GM19395 (cell line): Measurements from ENCODE around the gene PCSK5.

ENCODE experiments used
- ATAC-seq: cut with Tn5 transposase; IDR thresholded peaks from one replicate; pipeline ENCODE4 v1.9.1; 2021; ENCODE audit warnings: mild to moderate bottlenecking, moderate library complexity; ENCODE audit not compliant: unreplicated experiment

Gene PCSK5

DNA sequence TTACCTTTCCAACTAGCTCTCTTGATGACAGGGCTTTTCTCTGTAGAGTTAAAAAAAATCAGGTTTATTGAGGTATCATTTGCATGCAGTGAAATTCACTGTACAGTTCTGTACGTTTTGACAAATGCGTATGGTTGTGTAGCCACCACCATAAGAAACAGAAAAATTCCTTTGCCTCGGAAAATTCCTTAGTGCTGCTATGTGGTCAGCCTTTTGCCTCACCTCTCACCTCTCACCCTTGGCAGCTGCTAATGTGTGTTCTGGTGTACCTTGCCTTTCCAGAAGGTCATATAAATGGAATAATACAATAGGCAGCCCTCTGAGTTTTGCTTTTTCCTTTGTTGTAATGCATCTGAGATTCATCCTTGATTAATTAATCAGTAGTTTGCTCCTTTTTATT, 28.4 kb downstream of the PCSK5 start:
- no peak for ATAC-seq

DNA sequence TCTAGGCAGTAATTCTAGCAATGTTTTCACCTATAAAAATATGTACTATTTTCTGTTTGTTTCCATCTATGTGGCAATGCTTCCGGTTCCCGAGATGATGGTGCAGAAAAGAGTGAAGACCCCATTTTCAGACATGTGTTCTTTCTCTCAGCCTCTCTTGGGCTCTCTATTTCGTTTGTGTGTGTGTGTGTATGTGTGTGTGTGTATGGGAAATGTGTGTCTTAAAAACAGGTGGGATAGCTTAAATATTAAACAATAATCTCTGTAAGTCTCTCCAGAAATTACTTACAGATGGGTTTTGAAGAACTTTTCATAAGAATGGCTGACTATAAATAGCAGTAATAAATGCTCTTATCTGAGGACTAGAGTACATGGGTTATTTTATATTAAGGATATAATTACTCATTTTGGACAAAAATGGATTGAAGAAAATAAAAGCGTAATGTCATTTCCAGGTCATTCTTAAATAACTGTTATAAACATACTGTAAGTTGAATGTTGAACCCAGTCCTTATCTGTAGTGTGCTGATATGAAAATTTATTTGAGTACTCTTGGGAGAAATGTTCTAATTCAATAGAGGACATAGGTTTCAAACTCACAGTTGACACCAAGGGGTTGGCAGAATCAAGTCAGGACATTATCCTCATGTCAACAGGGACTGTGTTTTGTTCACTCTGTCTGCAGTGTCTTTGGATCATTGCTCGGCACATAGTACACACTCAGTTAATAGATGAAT, 31.1 kb downstream of the PCSK5 start:
- ATAC-seq: no peak

DNA sequence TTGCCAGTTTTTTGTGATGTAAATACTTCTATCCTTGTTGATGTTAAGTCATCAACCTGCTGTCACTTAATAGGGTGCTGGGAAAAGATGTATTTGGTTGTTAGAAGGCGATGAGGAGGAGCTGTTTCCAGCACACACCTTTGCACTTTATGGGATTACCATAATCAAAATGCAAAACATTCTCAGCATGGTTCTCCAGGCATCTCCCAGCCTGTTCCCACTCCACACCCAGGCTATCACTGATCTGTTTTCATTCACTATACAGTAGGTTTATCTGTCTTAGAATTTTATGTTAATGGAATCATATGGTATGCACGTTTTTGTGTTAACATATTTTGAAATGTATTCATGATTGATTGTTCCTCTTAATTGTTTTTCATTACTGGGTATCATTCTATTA, 35.9 kb downstream of the PCSK5 start:
- no peak for ATAC-seq

DNA sequence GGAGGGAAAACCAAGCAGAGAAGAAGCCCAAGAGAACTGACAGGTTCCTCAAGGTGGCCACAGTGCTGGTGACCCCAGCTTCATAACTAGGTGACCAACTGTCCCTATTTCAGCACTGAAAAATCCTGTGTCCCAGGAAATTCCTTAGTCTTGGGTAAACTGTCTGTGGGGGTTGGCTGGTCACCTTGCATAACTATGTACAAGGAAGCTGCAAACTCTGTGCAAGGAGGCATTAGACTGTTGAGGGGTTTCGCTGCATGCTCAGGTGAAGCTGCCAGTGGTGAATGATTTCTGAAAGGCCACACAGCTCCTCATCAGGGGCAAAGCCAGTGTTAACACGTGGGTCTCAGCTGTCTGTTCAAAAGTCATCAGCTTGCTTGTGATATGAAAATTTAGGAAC, 36.9 kb downstream of the PCSK5 start:
- no peak for ATAC-seq

DNA sequence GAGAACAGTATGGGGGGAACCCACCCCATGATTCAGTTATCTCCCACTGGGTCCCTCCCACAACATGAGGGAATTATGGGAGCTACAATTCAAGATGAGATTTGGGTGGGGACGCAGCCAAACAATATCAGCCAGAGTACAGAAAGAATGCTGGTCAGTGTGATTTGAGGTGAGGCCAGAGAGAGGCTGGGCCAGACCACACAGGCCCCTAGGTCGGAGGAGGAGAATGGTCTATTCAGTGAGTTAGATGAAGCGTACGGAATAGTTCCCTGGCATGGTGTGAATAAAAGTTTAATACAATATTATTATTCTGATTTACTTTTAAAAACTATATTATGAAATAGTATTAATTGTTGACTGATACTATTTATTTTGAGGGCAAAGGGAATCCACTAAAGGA, 39.7 kb downstream of the PCSK5 start:
- ATAC-seq: no peak

DNA sequence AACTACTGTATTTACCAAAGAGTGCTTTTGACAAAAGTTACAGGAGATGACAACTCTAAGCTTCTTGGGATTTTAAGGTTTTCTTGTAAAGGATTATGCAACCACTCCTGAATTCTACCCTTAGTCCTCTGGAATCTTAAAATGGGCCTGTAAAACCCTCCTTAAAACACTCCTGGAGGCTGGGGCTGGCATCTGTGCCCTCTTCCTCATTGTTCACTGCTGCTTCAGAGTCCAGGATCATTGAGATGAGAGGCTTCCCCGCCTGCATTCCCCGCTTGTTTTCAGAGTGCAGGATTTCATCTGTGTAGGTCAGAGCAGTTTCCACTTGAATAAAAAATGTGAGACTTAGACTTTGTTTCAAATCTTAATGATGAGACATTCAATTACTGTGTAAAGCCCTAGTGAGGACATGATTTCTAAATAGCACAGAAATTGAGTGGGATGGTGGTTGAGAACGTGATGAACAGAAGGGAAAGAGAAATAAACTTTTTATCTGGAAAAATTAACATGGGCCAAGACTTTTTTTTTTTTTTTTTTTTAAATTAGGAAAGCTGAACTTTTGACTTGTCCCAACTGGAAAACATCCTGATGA, 40.4 kb downstream of the PCSK5 start:
- no peak for ATAC-seq

DNA sequence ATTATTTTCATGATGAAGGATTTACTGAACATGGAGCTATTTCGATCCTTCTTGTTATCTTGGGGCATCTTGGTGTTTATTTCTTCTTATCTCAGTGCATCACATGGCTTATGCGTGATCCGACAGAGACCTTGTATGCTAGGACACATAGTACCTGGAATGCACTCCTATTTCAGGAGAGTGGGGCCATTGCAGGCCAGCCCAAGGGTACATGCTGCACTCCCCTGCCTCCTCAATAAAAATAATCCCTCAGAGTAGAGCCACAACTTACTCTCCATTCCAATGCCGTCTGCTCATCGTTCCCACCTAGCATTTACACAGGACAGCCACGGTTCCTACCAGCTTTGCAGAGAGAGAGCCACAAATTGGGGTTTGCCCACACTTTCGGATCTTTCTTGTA, 43.5 kb downstream of the PCSK5 start:
- ATAC-seq: no peak

DNA sequence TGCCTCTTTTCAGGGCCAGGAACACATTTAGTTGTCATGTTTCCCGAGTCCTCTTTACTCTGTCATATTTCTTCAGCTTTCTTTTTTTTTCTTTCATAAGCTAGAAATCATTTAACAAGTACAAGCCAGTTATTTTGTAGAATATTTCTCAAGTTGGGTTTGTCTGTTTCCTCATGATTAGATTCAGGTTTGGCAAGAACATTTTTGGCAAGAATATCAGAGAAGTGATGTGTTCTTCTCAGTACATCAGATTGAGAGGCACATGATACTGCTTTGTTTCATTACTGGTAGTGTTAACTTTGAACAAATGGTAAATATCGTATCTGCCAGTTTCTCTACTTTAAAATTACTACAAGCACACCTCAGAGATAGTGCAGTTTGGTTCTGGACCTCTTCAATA, 45.1 kb downstream of the PCSK5 start:
- no peak for ATAC-seq

DNA sequence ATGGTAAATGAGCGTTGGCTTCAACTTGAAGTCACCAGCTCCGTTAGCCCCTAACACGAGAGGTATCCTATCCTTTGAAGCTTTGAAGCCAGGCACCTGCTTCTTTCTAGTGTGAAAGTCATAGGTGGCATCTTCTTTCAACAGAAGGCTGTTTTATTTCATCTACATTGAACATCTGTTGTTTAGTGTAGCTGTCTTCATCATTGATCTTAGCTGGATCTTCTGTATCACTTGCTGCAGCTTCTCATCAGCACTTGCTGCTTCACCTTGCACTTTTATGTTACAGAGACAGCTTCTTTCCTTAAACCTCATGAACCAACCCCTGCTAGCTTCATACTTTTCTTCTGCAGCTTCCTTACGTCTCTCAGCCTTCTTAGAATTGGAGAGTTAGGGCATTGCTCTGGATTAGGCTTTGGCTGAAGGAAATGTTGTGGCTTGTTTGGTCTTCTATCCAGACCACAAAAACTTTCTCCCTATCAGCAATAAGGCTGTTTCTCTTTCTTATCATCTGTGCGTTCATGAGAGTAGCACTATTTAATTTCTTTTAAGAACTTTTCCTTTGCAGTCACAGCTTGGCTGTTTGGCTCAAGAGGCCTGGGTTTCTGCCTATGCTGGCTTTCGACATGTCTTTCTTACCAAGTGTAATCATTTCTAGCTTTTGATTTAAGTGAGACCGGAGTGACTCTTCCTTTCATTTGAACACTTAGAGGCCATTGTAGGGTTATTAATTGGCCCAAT, 47.2 kb downstream of the PCSK5 start:
- ATAC-seq: no peak

DNA sequence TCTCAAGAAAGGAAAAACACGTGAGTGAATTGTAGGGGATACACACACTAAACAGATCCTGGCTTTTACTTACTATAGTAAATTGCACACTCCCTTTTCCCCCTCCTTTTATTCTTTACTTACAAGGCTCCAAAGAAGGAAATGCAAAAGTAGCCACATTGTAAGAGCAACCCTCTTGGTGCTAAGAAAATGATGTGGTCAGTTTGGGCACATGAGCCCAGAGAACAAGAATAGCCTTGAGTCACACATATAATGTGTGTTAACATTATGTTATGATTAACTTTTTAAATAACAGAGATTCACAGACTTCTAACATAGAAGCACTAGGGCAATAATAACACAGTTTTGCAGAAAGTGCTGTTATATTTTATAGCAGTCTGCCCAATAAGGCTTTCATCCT, 48.5 kb downstream of the PCSK5 start:
- no peak for ATAC-seq

DNA sequence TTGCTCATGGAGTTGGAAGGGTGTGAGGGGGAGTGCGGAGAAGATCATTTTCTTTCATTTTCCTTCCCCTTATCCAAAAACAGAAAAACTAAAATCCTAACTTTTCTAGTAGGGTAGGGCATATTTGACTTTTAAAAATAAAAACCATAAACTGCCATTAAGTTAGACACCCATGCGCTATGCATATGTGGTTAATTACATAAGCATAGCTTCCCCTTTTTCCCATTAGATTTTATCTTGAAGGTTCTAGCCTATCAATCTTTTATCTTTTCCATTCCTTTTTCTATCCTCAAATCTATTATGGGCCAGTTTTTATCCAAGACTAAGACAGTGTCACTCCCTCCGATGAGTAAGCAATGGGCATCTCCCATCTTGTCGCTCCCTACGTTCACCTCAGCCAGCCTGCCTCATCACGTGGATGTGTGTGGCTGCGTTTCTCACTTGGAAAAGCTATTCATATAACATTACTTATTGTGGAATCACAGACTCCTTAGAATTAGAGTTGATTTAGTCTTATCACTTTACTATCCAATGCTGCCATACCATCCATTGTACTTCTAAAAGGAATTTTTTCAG, 49.2 kb downstream of the PCSK5 start:
- no peak for ATAC-seq

DNA sequence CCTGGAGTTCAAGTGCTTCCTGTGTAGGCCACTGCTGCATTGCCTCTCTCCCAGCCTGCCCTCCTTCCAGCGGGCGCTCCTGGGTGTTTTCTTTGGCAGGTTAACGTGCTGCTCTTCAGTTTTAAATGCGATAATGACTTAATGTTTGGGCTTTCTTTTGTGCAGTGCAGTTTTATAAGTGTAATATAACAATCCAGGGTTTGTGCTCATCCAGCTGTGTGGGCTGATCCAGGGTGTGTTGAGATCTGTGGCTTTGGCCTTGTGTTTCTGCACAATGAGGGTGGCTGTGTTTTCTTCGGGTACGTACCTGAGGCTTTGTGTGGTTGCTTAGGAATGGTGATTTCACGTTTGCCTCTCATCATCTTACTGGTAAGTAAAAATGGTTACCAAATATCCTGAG, 50.6 kb downstream of the PCSK5 start:
- ATAC-seq: no peak

DNA sequence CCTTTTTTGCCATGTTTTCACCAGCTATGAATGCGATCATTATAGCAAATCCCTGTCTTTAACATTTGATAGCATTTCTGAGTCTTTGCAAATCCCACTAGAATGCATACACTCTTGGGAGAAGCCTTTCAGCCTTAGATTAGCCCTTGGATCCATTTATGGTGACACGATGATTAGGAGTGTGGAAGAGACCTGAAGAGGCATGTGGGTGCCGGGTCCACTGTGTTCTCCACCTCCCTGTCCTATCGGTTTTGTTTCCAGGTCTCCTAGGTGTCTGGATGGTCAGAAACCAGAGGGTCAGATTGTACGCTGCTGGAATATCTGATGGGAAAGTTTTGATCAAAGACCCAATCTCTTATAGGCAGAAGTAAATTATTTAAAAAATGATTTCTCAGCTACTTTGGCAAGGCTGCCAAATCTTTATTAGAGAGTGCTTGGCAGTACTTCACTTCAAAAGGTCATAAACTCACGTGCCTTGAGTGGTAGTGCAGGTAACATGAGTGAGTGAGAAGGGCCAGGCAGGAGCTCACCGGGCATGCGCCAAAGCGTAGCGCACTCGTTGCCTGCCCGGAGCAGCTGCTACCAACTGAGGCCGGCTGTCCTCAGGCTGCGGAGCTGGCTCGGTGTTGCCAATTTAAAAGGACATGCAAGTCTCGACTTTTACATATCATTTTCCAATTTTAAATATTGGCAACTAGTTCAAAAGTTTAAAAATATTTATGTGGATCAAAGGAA, 51.3 kb downstream of the PCSK5 start:
- no peak for ATAC-seq

DNA sequence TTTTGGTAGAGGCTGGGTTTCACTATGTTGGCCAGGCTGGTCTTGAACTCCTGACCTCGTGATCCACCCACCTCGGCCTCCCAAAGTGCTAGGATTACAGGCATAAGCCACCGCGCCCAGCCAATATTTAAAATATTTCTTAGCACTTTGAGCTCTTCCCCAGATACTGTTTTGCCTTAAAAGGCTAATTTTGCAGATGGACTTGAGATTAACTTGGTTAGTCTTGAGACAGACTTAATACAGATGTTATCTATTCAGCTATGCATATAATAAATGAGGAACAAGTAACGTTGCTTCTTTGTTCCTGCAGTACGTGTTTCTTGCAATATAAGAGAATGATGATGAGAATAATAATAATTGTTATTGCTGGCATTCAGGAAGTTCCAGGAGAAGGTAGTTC, 56.3 kb downstream of the PCSK5 start:
- no peak for ATAC-seq

DNA sequence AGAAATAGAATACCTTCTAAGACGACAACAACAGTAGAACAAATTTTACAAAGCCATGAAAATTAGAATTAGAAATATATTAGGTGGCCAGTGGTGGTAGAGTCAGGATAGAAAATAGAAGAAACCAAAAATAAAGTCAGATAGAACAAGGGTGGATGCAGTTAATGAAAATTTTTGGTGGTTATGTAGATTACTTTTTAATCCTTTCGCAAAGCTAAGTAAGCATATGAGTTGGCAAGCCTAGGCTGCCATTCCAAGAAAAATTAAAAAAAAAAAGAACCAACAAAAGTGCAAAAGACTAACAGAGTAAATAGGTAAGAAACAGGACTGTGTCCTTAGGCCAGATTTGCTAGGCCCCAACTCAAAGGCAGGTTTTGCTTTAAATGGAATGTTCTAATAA, 56.8 kb downstream of the PCSK5 start:
- ATAC-seq: no peak

DNA sequence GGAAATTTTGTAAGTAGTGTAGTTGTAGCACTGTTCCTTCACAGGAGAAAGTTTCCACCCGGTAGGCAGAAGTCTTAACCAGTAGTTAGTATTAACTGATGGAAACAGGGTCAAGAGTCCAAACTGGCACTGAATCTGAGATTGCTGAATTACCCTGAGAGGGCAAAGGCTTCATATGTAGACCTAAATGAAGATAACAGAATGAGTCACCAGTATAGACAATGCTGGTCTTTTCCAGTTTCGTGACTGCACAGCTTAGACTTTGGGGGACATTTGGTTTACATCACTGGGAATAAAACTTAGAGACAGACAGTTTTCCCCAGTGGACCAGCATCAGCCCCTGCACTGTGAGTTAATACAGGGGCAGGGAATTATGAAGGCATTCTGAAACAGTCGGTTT, 60.5 kb downstream of the PCSK5 start:
- ATAC-seq: no peak

DNA sequence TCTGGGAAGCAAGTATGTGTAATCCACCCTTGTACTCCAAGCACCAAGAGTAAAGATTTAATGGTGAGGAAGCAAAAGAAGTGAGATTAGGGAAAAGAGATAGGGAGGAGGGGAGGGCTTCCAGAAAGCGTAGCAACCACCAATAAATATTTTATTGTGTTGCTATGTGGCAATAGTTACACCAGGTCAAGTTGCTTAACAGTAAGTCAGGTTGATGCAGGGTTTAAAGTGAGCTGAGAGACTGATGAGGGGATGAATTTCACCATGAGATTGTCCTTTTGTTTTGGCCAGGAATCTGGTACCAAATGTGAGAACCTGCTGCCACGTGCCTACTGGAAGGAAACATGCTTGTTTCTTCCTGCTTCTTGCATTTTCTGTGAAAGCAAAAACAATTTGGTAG, 62.7 kb downstream of the PCSK5 start:
- no peak for ATAC-seq

DNA sequence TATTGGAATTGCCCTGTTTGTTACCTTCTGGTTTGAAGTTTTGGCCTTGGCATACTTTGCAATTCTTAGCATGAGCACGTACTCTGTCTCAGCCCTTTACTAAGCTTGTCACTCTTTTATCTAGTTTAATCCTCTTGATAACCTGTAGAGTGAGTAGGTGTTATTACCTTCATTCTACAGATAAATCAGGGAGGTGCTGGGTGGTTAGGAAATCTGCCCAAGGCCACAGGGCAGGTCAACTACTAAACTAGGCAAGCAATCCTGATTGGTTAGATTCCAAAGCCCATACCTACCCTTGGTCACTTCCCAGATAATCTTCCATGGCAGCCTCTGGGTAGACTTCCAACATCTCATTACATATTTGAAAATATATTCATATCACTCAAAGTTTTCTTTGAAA, 65.7 kb downstream of the PCSK5 start:
- no peak for ATAC-seq

DNA sequence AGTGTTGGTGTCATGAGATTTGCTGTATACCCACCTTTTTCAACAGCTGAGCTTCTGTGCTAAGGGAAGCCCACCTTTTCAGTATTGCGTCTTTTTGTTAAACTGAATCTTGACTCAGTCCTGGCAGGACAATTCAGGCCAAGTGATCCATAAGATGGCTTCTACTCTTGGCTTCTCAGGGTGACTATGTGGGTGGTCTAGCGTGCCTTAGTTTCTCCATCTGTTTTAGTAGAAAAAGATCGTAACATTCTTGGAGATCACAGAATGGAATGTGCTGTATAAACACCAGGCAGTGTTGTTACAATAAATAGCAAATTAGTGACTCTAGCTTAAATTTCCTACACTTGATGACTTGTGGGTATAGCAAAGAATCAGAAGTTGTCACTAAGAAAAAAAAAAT, 66.6 kb downstream of the PCSK5 start:
- ATAC-seq: no peak

DNA sequence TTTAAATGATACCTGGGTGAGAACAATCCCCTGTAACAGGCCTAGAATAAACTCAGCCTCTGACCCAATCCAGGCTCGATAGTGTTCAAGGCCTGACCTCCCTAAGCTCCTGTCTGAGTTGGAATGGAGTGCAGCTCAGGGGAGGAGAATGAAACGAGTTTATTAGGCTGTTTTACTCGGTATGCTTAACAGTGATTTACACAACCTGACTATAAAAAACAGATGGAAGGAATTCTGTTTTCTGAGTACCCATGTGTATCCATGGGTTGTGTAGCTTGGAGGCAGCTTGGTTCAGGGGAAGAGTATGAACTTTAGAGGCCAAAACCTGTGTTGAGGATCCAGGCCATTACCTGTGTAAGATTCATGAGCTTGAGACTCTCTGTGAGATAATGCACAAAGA, 67.8 kb downstream of the PCSK5 start:
- no peak for ATAC-seq

DNA sequence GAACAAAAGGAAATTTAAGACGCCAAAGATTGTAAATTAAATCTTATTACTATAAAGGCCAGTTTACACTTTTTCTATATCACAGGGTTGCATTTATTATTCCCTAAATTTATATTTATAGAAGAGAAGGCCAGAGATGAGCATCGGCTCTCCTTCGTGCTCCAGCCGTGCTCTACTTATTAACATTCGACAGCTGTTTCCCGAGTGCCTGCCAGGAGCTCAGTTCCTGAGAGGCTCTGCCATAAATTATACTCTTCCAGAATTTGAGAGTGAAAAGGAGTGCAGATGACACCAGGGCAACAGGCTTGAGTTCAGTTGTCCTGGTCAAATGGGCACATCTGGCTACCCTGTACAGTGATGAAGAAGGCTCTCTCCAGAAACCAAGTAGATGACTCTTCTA, 70.1 kb downstream of the PCSK5 start:
- no peak for ATAC-seq
